Measurements from ENCODE around the gene PIP4P1. TPM values are rescaled to one million over a fixed set of nuclear protein-coding genes. Genes with fewer than 3 reads are reported as not detected.

The PIP4P1 gene
- total and polyA plus RNA-seq, 2 of the 13 experiments (the other 11 are each of a cell fraction or from before 2014, with no cell fraction given) = 33.4 to 47.0 TPM

GRCh38 chr14:20468764-20469241 is 7.6 kb upstream of the PIP4P1 start (continued):
- TF ChIP-seq BCL3 (CRISPR knock-in tag; IDR thresholded peaks at IDR 0.05) (0 out of 2 replicates have a peak, but pooled peaks have one; percentile 28), ZNF589 (CRISPR knock-in tag; conservative IDR thresholded peaks at IDR 0.05) (0 out of 2 replicates have a peak, but pooled peaks have one; percentile 21), PBX2 (CRISPR knock-in tag; IDR thresholded peaks at IDR 0.05) (no peak), CBX2 (IDR thresholded peaks at IDR 0.05; ENCODE audit: low read depth, low read length) (no peak), CBX2 (CRISPR knock-in tag; IDR thresholded peaks at IDR 0.05; ENCODE audit: low read depth) (no peak), RFX1 (IDR thresholded peaks at IDR 0.05) (no peak), GMEB1 (CRISPR knock-in tag; IDR thresholded peaks at IDR 0.05; ENCODE audit: borderline replicate concordance) (0 out of 2 replicates have a peak, but pooled peaks have one; percentile 23), ZNF33A (CRISPR knock-in tag; IDR thresholded peaks at IDR 0.05; ENCODE audit: borderline replicate concordance) (no peak), MTERF4 (CRISPR knock-in tag; IDR thresholded peaks at IDR 0.05) (no peak), ZNF572 (CRISPR knock-in tag; IDR thresholded peaks at IDR 0.05) (0 out of 2 replicates have a peak, but pooled peaks have one; percentile 47), ZNF10 (CRISPR knock-in tag; IDR thresholded peaks at IDR 0.05; ENCODE audit: borderline replicate concordance, low read depth) (no peak), BCL6 (CRISPR knock-in tag; IDR thresholded peaks at IDR 0.05) (no peak), HNF1B (CRISPR knock-in tag; IDR thresholded peaks at IDR 0.05) (peak; percentile 65; the same call in 1 of the 2 replicates), ZBTB21 (CRISPR knock-in tag; IDR thresholded peaks at IDR 0.05) (no peak), ZNF232 (CRISPR knock-in tag; IDR thresholded peaks at IDR 0.05; ENCODE audit: borderline replicate concordance) (0 out of 2 replicates have a peak, but pooled peaks have one; percentile 13), KDM5A (IDR thresholded peaks at IDR 0.05; ENCODE audit: borderline replicate concordance, low read length) (0 out of 2 replicates have a peak, but pooled peaks have one; percentile 15), ZSCAN12 (CRISPR knock-in tag; IDR thresholded peaks at IDR 0.05) (no peak), ZNF772 (CRISPR knock-in tag; IDR thresholded peaks at IDR 0.05) (no peak), PHF21A (CRISPR knock-in tag; IDR thresholded peaks at IDR 0.05) (no peak), ZNF761 (CRISPR knock-in tag; conservative IDR thresholded peaks at IDR 0.05) (no peak), SCMH1 (CRISPR knock-in tag; IDR thresholded peaks at IDR 0.05; ENCODE audit: borderline replicate concordance) (no peak)
